ENCODE data around the gene USP20.
"Not testable (repeated sequence)": the region's sequence is repeated elsewhere in the genome, so short reads cannot be mapped to it uniquely, and the experiment has no call there.

Gene USP20

GRCh38 chr9:129835128-129835859 is at the start of gene USP20, which contains the start of gene C9orf78:
Gene USP20 (plus strand): TSS chr9:129835458. CDS start chr9:129852556, 17,098 bp downstream.
Gene C9orf78 (minus strand): TSS chr9:129835275. CDS start chr9:129835221, 54 bp downstream.
- DNase-seq = peak; percentile 95

GRCh38 chr9:129785866-129786265 is 49.4 kb upstream of the USP20 start:
- no peak for DNase-seq

- no peak for DNase-seq
These were observed 48.8 kb upstream of the USP20 start for GRCh38 chr9:129786481-129786880.

GRCh38 chr9:129794549-129794948 is 40.7 kb upstream of the USP20 start:
- DNase-seq = no peak

GRCh38 chr9:129796029-129796428 is 39.2 kb upstream of the USP20 start:
- DNase-seq = not testable (repeated sequence)

- DNase-seq = no peak
These were observed 36.3 kb upstream of the USP20 start for GRCh38 chr9:129798973-129799372.

- DNase-seq = no peak
These were observed 33.8 kb upstream of the USP20 start for GRCh38 chr9:129801504-129801903.

GRCh38 chr9:129802833-129803675 is 32.2 kb upstream of the USP20 start, which contains the start of gene TOR1B:
Gene TOR1B (plus strand): TSS chr9:129803184. CDS start chr9:129803213, 29 bp downstream.
- peak; percentile 98 for DNase-seq

GRCh38 chr9:129803676-129804060 is 31.6 kb upstream of the USP20 start:
- DNase-seq = peak; percentile 64

GRCh38 chr9:129806061-129806460 is 29.2 kb upstream of the USP20 start:
- no peak for DNase-seq

GRCh38 chr9:129809346-129809745 is 25.9 kb upstream of the USP20 start:
- DNase-seq = no peak

GRCh38 chr9:129810116-129810515 is 25.1 kb upstream of the USP20 start:
- no peak for DNase-seq

GRCh38 chr9:129810788-129811187 is 24.5 kb upstream of the USP20 start:
- DNase-seq = no peak

GRCh38 chr9:129811967-129812363 is 23.3 kb upstream of the USP20 start:
- DNase-seq = no peak

GRCh38 chr9:129812385-129812784 is 22.9 kb upstream of the USP20 start:
- no peak for DNase-seq

GRCh38 chr9:129813661-129814060 is 21.6 kb upstream of the USP20 start:
- no peak for DNase-seq

GRCh38 chr9:129814432-129815223 is 20.6 kb upstream of the USP20 start:
- DNase-seq = no peak

GRCh38 chr9:129815278-129815677 is 20.0 kb upstream of the USP20 start:
- no peak for DNase-seq

GRCh38 chr9:129816501-129817435 is 18.5 kb upstream of the USP20 start:
- DNase-seq = no peak

- DNase-seq = no peak
These were observed 12.2 kb upstream of the USP20 start for GRCh38 chr9:129822898-129823541.

- no peak for DNase-seq
These were observed 11.7 kb upstream of the USP20 start for GRCh38 chr9:129823542-129823934.
